Jurkat, Clone E6-1 (cell line): ENCODE data around the gene TMPRSS3.

Source experiments
- DNase-seq: peaks from one replicate; pipeline ENCODE4 v3.0.0-alpha.2; 2011; ENCODE audit warnings: low read depth, low spot score
- H3K4me3 ChIP-seq: 2 replicates; pipeline ENCODE4 v1.5.1; 2011; ENCODE audit warnings: mild to moderate bottlenecking, low read length, control low read depth, moderate library complexity

The TMPRSS3 gene

GRCh38 chr21:42362700-42363099 is 33.2 kb downstream of the TMPRSS3 start:
- DNase-seq, result no peak
- H3K4me3 ChIP-seq, result no peak overlapping the region

GRCh38 chr21:42362198-42362597 is 33.7 kb downstream of the TMPRSS3 start:
- H3K4me3 ChIP-seq, result no peak overlapping the region
- DNase-seq, result no peak

GRCh38 chr21:42361286-42361685 is 34.6 kb downstream of the TMPRSS3 start:
- no peak overlapping the region for H3K4me3 ChIP-seq
- no peak for DNase-seq

- H3K4me3 ChIP-seq, result no peak overlapping the region
Measured at GRCh38 chr21:42360317-42360716, 35.5 kb downstream of the TMPRSS3 start.

GRCh38 chr21:42358937-42359336 is 36.9 kb downstream of the TMPRSS3 start:
- DNase-seq, result no peak
- H3K4me3 ChIP-seq, result no peak overlapping the region

More at GRCh38 chr21:42360317-42360716, 35.5 kb downstream of the TMPRSS3 start:
- DNase-seq, result no peak

- H3K4me3 ChIP-seq, result no peak overlapping the region
- DNase-seq, result no peak
Measured at GRCh38 chr21:42358261-42358660, 37.6 kb downstream of the TMPRSS3 start.

GRCh38 chr21:42357307-42357706 is 38.5 kb downstream of the TMPRSS3 start:
- DNase-seq, result no peak

GRCh38 chr21:42356650-42357049 is 39.2 kb downstream of the TMPRSS3 start:
- H3K4me3 ChIP-seq, result no peak overlapping the region
- DNase-seq, result no peak

More at GRCh38 chr21:42357307-42357706, 38.5 kb downstream of the TMPRSS3 start:
- no peak overlapping the region for H3K4me3 ChIP-seq

- DNase-seq, result no peak
- no peak overlapping the region for H3K4me3 ChIP-seq
Measured at GRCh38 chr21:42356046-42356445, 39.8 kb downstream of the TMPRSS3 start.

- no peak for DNase-seq
Measured at GRCh38 chr21:42353623-42354022, 42.2 kb downstream of the TMPRSS3 start.

GRCh38 chr21:42352441-42353095 is 43.3 kb downstream of the TMPRSS3 start:
- no peak for DNase-seq
- H3K4me3 ChIP-seq, result no peak overlapping the region

More at GRCh38 chr21:42353623-42354022, 42.2 kb downstream of the TMPRSS3 start:
- H3K4me3 ChIP-seq, result no peak overlapping the region

GRCh38 chr21:42351626-42352440 is 44.0 kb downstream of the TMPRSS3 start:
- no peak overlapping the region for H3K4me3 ChIP-seq
- no peak for DNase-seq

GRCh38 chr21:42350927-42351426 is 44.9 kb downstream of the TMPRSS3 start, which contains the start of gene TFF2:
Gene TFF2, minus strand, starts transcription at chr21:42350994. Its CDS starts 37 bp downstream, at chr21:42350957.
- no peak for DNase-seq
- H3K4me3 ChIP-seq, result no peak within 1 kb of the TSS

GRCh38 chr21:42350318-42350910 is 45.4 kb downstream of the TMPRSS3 start:
- no peak for DNase-seq
- H3K4me3 ChIP-seq, result no peak overlapping the region

- DNase-seq, result peak; percentile 36
- H3K4me3 ChIP-seq, result no peak overlapping the region
Measured at GRCh38 chr21:42349420-42350317, 46.2 kb downstream of the TMPRSS3 start.

- DNase-seq, result no peak
- no peak overlapping the region for H3K4me3 ChIP-seq
Measured at GRCh38 chr21:42348762-42349161, 47.1 kb downstream of the TMPRSS3 start.

- H3K4me3 ChIP-seq, result no peak overlapping the region
- DNase-seq, result no peak
Measured at GRCh38 chr21:42347601-42348327, 48.1 kb downstream of the TMPRSS3 start.
